ES-I3 (cell line): ENCODE results near the gene VMP1.
"Not testable (repeated sequence)": the region's sequence is repeated elsewhere in the genome, so short reads cannot be mapped to it uniquely, and the experiment has no call there.

ENCODE experiments used
- H3K36me3 ChIP-seq: 2 replicates; pipeline ENCODE4 v1.6.1; 2013; ENCODE audit warnings: mild to moderate bottlenecking, low read length, control low read depth, moderate library complexity; ENCODE audit not compliant: insufficient read depth
- H3K4me1 ChIP-seq: 2 replicates; pipeline ENCODE4 v1.6.1; 2013; ENCODE audit warnings: mild to moderate bottlenecking, control low read depth, low read length; ENCODE audit not compliant: insufficient read depth
- H3K9ac ChIP-seq: 2 replicates; pipeline ENCODE4 v1.6.1; 2013; ENCODE audit warnings: low read depth, mild to moderate bottlenecking, low read length, moderate library complexity
- H3K9me3 ChIP-seq: 2 replicates; pipeline ENCODE4 v1.6.1; 2013; ENCODE audit warnings: mild to moderate bottlenecking, low read length, moderate library complexity; ENCODE audit not compliant: control insufficient read depth, insufficient read depth

VMP1 gene

GRCh38 chr17:59764292-59764741, 56.9 kb downstream of the VMP1 start:
- H3K4me1 ChIP-seq, result peaks cover 20% of the 10 kb centered on the region

GRCh38 chr17:59765038-59765437, 57.6 kb downstream of the VMP1 start:
- Histone ChIP-seq H3K36me3 (no peaks in the 10 kb centered on the region), H3K9ac (no peak overlapping the region), H3K9me3 (no peaks in the 10 kb centered on the region), H3K4me1 (peaks cover 25% of the 10 kb centered on the region)

More at GRCh38 chr17:59764292-59764741, 56.9 kb downstream of the VMP1 start:
- Histone ChIP-seq H3K36me3 (no peaks in the 10 kb centered on the region), H3K9ac (no peak overlapping the region), H3K9me3 (no peaks in the 10 kb centered on the region)

GRCh38 chr17:59766491-59766890, 59.0 kb downstream of the VMP1 start:
- Histone ChIP-seq H3K4me1 (peaks cover 26% of the 10 kb centered on the region), H3K9me3 (no peaks in the 10 kb centered on the region), H3K9ac (no peak overlapping the region), H3K36me3 (no peaks in the 10 kb centered on the region)

GRCh38 chr17:59767176-59767575, 59.7 kb downstream of the VMP1 start:
- Histone ChIP-seq H3K9me3 (no peaks in the 10 kb centered on the region), H3K4me1 (peaks cover 20% of the 10 kb centered on the region; the same call in 1 of the 2 replicates), H3K9ac (no peak overlapping the region), H3K36me3 (no peaks in the 10 kb centered on the region)

DNA sequence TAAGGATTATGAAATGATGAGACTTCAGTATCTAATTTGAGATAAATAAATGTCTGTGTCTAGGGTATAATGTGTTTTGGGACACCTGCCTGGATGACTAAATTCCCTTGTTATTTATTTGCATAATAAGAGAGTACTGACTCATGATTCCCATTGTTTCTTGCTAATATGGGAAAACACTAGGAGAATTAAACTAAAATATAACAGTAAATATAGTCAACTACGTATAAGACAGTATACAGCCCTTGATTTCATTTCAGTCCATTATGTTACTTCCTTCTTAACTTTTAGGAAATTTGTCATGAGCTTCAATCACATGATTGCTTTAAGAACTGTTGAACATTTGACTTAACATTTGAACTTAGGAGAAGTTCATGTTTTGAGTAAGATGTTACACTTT, 62.4 kb downstream of the VMP1 start:
- H3K36me3 ChIP-seq, result 0 out of 2 replicates have a peak, but pooled peaks cover 3% of the 10 kb centered on the region
- peaks cover 12% of the 10 kb centered on the region; the same call in 1 of the 2 replicates for H3K4me1 ChIP-seq
- no peak overlapping the region; the same call in 1 of the 2 replicates for H3K9ac ChIP-seq
- no peaks in the 10 kb centered on the region for H3K9me3 ChIP-seq

- Histone ChIP-seq H3K36me3 (peaks cover 11% of the 10 kb centered on the region; the same call in 1 of the 2 replicates), H3K9ac (no peak overlapping the region), H3K9me3 (no peaks in the 10 kb centered on the region), H3K4me1 (peaks cover 12% of the 10 kb centered on the region; the same call in 1 of the 2 replicates)
These were observed 63.6 kb downstream of the VMP1 start for GRCh38 chr17:59771093-59771492.

DNA sequence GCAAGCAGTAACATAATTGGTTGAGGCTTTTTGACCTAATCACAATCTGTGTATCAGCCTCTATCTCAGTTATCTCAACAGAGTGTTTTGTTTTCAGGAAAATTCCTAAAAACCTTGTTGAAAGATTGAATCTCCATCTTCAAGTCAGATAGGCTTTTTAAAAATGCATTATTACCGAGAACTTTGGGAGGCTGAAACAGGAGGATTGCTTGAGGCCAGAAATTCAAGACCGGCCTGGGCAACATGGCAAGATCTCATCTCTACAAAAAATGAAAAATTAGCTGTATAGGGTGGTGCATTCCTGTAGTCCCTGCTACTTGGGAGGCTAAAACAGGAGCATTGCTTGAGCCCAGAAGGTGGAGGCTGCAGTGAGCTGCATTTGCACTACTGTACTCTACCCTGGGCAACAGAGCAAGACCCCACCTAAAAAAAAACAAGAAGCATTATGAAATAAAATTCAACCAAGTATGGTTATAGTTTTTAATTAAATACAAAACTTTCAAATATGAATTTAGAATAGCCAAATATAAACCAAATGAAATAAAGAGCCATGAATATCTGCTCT, 68.4 kb downstream of the VMP1 start:
- Histone ChIP-seq H3K9ac (no peak overlapping the region), H3K36me3 (peaks cover 11% of the 10 kb centered on the region; the same call in 1 of the 2 replicates), H3K9me3 (no peaks in the 10 kb centered on the region), H3K4me1 (no peaks in the 10 kb centered on the region)

DNA sequence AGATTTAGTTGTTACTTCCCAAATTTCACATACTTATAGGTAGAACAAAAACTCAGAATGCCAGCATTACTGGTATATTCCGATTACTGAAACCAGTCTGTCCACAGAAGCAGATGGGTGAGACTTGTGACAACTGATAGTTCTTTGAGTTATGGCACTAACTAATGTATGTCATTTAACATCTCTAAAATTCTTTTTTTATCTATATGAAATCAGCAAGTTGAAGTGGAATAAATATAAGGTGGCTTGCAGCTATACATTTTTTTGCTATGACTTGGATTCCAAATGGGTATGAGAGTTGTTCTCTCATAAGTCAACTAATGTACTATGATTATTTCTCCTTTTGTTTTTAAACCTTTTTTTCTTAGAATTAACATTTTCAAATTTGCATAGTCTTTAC, 69.1 kb downstream of the VMP1 start:
- no peaks in the 10 kb centered on the region for H3K9me3 ChIP-seq
- H3K9ac ChIP-seq, result no peak overlapping the region
- peaks cover 11% of the 10 kb centered on the region; the same call in 1 of the 2 replicates for H3K36me3 ChIP-seq
- H3K4me1 ChIP-seq, result no peaks in the 10 kb centered on the region

DNA sequence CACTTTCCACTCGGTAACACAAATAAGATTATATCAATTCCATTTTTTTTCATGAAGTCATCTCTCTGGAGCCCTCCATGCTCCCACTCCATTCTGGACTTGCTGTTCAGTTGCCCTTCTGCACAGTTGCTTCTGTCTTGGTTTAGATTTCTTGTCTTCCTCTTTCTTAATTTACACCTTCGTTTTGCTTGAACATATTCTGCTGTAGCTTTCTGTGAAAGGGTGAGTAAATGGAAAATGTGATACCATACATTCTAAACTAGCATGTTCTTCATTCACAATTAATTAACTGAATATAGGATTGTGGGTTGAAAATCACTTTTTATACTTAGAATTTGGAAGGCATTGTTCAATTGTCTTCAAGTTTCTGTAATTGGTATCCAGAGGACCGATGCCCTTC, 69.6 kb downstream of the VMP1 start:
- Histone ChIP-seq H3K9ac (no peak overlapping the region), H3K9me3 (no peaks in the 10 kb centered on the region), H3K36me3 (peaks cover 11% of the 10 kb centered on the region; the same call in 1 of the 2 replicates), H3K4me1 (no peaks in the 10 kb centered on the region)

GRCh38 chr17:59778996-59779395, 71.5 kb downstream of the VMP1 start:
- peaks cover 11% of the 10 kb centered on the region; the same call in 1 of the 2 replicates for H3K36me3 ChIP-seq
- H3K9ac ChIP-seq, result no peak overlapping the region
- peaks cover 15% of the 10 kb centered on the region for H3K4me1 ChIP-seq
- H3K9me3 ChIP-seq, result no peaks in the 10 kb centered on the region

- peaks cover 8% of the 10 kb centered on the region; the same call in 1 of the 2 replicates for H3K36me3 ChIP-seq
- peaks cover 20% of the 10 kb centered on the region for H3K4me1 ChIP-seq
- H3K9ac ChIP-seq, result no peak overlapping the region
- H3K9me3 ChIP-seq, result no peaks in the 10 kb centered on the region
These were observed 72.1 kb downstream of the VMP1 start for GRCh38 chr17:59779521-59779920.

DNA sequence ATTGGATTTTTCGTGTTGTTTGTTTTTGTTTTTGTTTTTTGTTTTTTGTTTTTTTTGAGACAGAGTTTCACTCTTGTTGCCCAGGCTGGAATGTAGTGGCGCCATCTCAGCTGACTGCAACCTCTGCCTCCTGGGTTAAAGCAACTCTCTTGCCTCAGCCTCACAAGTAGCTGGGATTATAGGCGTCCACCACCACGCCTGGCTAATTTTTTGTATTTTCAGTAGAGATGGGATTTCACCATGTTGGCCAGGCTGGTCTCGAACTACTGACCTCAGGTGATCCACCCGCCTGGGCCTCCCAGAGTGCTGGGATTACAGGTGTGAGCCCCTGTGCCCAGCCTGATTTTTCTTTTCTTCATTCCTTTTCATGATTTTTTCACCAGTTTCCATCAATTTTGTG, 73.1 kb downstream of the VMP1 start:
- not testable (repeated sequence) for H3K9ac ChIP-seq, H3K36me3 ChIP-seq, H3K9me3 ChIP-seq
- peaks cover 29% of the 10 kb centered on the region for H3K4me1 ChIP-seq

- H3K4me1 ChIP-seq, result peaks cover 55% of the 10 kb centered on the region
- H3K9me3 ChIP-seq, result no peaks in the 10 kb centered on the region
- peak overlapping the region; percentile 28 for H3K9ac ChIP-seq
- no peaks in the 10 kb centered on the region for H3K36me3 ChIP-seq
These were observed 76.0 kb downstream of the VMP1 start for GRCh38 chr17:59783221-59784047.

DNA sequence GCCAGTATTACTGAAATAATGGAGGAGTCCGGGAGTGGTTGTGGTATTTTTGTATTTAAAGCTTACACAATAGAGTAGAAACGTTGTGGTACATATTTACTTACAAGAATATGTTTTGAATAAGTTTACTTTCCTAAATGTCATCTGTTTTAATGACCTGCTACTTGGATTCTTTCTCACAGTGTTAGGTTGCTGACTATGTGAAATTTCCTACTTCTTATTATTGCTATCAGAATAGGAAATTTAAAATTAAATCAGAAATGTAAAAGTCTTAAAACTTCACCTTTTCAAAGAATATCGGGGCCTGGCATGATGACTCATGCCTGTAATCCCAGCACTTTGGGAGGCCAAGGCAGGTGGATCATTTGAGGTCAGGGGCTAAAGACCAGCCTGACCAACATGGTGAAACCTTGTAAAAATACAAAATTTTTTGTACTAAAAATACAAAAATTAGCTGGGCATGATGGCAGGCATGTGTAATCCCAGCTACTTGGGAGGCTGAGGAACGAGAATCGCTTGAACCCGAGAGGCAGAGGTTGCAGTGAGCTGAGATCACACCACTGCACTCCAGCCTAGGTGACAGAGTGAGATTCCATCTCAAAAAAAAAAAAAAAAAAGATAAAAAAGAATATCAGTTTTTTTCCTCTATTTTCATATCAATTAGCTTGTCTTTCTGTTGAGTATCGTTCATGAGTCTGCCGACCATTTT, 77.8 kb downstream of the VMP1 start:
- Histone ChIP-seq H3K9ac (no peak overlapping the region), H3K4me1 (peaks cover 55% of the 10 kb centered on the region), H3K36me3 (no peaks in the 10 kb centered on the region), H3K9me3 (no peaks in the 10 kb centered on the region)
